ENCODE data around the gene PGP.

PGP gene

DNA sequence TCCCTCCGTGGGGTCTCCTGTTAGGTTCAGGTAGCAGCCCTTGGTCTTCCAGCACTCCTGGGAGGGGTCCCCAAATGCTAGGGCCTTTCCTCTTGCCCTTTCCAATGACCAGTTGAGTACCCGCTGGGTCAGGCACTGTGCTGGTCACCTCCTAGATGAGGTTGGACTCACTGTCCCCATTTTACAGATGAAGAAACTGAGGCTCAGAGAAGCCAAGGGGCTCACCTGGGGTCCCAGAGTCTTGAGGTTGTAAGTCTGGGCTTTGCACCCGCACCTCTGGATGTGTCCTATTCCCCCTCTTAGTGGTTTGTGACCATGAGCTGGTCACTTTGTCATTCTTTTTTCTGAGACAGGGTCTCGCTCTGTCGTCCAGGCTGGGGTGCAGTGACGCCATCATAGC lies 16.9 kb downstream of the PGP start:
- DNase-seq = no peak

DNA sequence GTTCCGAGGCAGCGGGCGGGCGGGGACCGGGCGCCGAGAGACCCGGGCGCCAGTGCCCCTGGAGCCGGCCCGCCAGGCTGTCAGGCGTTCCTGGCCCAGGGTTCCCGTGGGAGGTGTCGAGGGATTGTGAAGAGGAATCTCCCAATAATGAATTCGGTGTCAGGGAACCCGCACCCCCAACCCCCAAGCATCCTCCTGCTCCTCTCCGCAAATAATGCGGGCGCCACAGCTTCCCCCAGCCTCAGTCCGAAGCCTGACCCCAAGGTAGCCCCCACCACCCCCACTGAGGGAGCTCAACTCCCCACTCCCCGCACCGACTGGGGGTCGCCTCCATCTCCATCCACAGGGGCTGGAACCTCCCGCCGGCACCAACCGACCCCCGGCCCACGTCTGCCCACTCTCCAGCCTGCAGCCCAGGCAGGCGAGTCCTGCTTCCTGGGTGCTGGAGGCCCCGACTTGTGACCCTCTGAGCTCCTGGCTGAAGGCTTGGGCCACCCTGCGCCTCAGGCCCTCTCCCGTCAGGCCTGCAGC lies 17.6 kb downstream of the PGP start:
- DNase-seq = no peak

- no peak for DNase-seq
Observed at GRCh38 chr16:2196162-2196980, 18.3 kb downstream of the PGP start, which contains the start of gene CASKIN1. Gene CASKIN1 (minus strand): TSS chr16:2196605. CDS start chr16:2196432, 173 bp downstream.

GRCh38 chr16:2195322-2196161 lies 19.1 kb downstream of the PGP start:
- DNase-seq = no peak

- peak; percentile 25 to 44 for DNase-seq
Observed at GRCh38 chr16:2194852-2195321, 19.8 kb downstream of the PGP start.

GRCh38 chr16:2194166-2194834 lies 20.3 kb downstream of the PGP start:
- DNase-seq = no peak

GRCh38 chr16:2191446-2191706 lies 23.3 kb downstream of the PGP start:
- no peak for DNase-seq

- DNase-seq = no peak
Observed at GRCh38 chr16:2190659-2191445, 23.8 kb downstream of the PGP start.

GRCh38 chr16:2190002-2190658 lies 24.5 kb downstream of the PGP start:
- no peak for DNase-seq

- DNase-seq = no peak
Observed at GRCh38 chr16:2189252-2189893, 25.3 kb downstream of the PGP start.

DNA sequence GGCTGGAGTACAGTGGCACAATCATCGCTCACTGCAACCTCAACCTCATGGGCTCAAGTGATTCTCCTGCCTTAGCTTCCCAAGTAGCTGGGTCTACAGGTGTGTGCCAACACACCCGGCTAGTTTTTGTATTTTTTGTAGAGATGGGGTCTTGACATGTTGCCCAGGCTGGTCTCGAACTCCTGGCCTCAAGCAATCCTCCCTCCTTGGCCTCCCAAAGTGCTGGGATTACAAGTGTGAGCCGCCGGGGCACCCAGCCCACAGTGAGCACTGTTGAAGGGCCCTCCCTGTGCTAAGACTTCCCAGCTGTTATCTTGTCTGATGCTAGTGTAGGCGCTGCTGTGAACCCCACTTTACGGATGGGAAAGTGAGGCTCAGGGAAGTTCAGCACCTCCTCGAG lies 26.2 kb downstream of the PGP start:
- no peak for DNase-seq

- DNase-seq = no peak
Observed at GRCh38 chr16:2187212-2187611, 27.4 kb downstream of the PGP start.

- DNase-seq = no peak
Observed at GRCh38 chr16:2186505-2186904, 28.1 kb downstream of the PGP start.

DNA sequence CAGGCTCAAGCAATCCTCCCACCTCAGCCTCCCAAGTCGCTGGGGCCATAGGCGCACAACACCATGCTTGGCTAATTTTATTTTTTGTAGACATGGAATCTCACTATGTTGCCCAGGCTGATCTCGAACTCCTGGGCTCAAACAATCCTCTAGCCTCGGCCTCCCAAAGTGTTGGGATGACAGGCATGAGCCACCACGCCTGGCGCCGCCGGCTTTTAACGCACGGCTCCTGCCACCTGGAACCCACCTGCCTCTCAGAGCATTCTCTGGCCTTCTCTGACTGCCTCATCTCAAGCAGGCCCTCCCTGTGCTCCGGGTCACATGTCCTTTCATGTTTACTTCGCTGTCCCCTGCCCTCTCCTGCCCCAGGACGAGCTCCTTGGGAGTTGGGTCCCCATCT lies 28.6 kb downstream of the PGP start:
- no peak for DNase-seq

DNA sequence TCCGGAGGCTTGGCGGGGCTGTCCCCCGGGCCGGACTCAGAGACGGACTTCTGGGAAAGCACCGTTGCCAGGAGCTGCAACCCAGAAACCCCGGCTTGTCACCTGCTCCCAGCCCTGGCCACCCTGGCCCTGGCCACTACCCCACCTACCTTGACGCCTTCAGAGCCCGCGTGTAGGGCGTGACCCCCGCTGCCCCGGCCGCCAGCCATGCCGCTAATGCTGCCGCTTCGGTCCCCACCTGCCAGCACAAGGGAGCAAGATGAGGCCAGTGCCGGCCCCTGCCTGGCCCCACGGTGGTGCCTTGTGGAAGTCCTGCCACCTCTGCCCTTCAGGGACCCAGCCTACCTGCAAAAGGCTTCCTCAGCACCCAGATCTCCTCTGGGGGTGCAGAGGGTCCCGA lies 29.7 kb downstream of the PGP start:
- DNase-seq = no peak

DNA sequence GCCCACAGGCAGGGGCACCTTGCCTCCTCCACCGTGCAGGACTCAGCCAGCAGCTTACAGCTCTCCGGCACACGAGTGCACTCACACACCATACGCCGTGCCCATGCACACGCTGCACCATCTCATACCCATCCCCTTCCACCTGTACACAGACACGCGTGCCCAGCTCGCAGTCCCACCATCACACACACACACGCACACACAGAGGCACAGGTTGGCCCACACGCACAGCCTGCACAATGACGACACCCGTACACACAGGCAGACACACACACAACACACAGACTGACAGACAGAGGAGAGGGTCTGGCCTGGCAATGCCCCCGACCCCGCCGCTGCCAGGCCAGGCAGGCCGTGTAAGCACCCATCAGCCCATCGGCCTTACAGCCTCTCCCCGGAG lies 30.3 kb downstream of the PGP start:
- no peak for DNase-seq

DNA sequence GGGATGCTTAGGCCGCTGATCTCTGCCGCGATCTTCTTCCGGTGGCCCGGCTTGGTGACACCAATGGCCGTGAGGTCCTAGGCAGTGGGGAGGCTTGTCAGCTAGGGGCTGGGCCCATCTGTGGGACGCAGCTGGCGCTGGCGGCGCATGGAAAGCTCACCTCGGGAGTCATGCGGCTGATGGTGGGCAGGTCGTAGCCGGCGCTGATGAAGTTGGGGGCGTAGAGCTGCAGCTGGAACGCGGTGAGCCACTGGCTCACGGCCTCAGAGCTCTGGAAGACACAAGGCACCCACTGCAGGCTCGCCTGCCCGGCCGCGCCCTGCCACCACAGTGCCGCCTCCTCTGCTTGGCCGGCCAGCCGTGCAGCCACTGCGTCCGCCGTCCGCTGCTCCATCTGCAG lies 31.0 kb downstream of the PGP start:
- no peak for DNase-seq

DNA sequence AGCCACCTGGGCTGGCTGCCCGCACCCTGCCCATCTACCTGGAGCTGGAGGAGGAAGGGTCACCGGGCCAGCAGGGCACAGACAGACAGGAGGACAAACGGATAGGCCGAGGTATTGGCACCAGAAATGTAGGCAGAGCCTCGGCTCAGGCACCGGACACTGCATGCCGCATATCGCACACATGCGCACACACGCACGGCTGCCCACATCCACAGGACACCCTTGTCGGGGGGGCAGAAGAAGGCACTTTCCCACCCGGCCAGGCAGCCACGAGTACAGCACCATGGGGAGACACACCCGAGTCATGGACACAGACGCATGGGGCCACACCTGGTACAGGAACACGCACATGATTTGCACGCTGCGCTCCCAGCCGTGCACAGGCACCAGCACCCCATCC lies 32.7 kb downstream of the PGP start:
- DNase-seq = no peak

DNA sequence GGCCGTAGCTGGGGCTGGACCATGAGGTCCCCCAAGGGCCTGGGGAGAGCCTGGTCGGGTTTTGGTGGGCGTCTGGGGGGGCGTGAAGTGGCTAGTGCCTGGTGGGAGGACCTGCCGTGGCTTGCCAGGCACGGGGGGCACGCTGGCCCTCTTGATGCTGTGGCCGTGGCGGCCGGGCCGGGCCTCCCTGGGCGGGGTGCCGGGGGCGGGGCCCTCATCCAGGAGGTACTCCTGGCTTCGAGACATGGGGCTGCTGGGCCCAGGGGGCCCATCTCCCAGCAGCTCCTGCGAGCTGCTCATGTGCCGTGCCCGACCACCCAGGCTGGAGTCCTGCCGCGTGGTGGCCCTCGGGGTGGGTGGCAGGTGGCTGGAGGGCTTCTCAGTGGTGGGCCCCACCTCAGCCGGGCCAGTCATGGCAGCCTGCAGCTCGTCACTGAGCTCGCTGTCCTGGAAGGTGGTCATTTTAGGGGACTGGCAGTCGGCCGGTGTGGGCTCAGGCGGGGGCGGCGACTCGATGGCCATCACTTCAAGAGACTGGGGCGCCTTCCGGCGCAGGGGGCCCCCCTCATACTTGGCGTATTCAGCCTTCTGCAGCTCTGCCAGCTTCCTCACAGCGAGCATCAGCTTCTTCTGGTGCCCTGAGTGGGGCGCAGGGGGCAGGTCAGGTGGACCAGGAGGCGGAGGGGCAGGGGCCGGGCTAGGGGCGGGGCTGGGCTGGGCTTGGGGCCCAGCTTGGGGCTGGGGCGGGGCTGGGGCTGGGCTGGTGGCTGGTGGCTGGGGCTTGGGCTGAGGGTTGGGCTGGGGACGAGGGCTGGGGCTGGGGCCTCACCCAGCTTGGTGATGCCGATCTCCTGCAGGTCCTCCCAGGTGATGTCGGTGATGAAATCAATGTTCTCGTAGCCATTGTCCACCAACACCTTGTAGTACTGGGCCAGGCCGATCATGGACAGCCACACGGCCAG lies 33.4 kb downstream of the PGP start:
- DNase-seq = no peak

- no peak for DNase-seq
Observed at GRCh38 chr16:2180461-2180860, 34.2 kb downstream of the PGP start.

All from NCI-H187 (cell line).